ENCODE data around the gene PDSS1.
A peak's percentile ranks its signal among the peaks of the same experiment; 100 is the strongest.
"Not testable (repeated sequence)": the region's sequence is repeated elsewhere in the genome, so short reads cannot be mapped to it uniquely, and the experiment has no call there.

PDSS1 gene

GRCh38 chr10:26697163-26697921 is at the start of gene PDSS1:
Gene PDSS1, plus strand, starts transcription at chr10:26697701. Its CDS starts 11 bp downstream, at chr10:26697712.
- Histone ChIP-seq H4K20me1 (ENCODE audit: insufficient read depth) (peaks cover 3% of the 10 kb centered on the region; the same call in 1 of the 2 replicates), H2AFZ (ENCODE audit: low read depth) (peak within 1 kb of the TSS; percentile 84), H3K36me3 (ENCODE audit: insufficient read depth) (peaks cover 5% of the 10 kb centered on the region; the same call in 1 of the 2 replicates), H3K4me1 (ENCODE audit: low read depth, poor library complexity, severe bottlenecking) (peaks cover 14% of the 10 kb centered on the region), H3K79me2 (ENCODE audit: insufficient read depth, low read depth) (peaks cover 49% of the 10 kb centered on the region), H3K4me3 (IDR thresholded peaks at IDR 0.05; ENCODE audit: insufficient read depth, low read depth, low read length) (no peak within 1 kb of the TSS), H3K27ac (peak within 1 kb of the TSS; percentile 65), H3K4me2 (peak within 1 kb of the TSS; percentile 83), H3K27me3 (ENCODE audit: insufficient read depth, low read depth) (no peaks in the 10 kb centered on the region), H3K9ac (peak within 1 kb of the TSS; percentile 90)
- no peak for TF ChIP-seq CTCF (conservative IDR thresholded peaks at IDR 0.05; ENCODE audit: low read depth, low read length)

- not testable (repeated sequence) for H3K4me1 ChIP-seq (ENCODE audit: low read depth, poor library complexity, severe bottlenecking); H4K20me1 ChIP-seq (ENCODE audit: insufficient read depth); H2AFZ ChIP-seq (ENCODE audit: low read depth); H3K36me3 ChIP-seq (ENCODE audit: insufficient read depth); H3K4me3 ChIP-seq (IDR thresholded peaks at IDR 0.05; ENCODE audit: insufficient read depth, low read depth, low read length); H3K79me2 ChIP-seq (ENCODE audit: insufficient read depth, low read depth); H3K27me3 ChIP-seq (ENCODE audit: insufficient read depth, low read depth); H3K27ac ChIP-seq; H3K4me2 ChIP-seq; H3K9ac ChIP-seq
Observed at GRCh38 chr10:26648245-26648636, 49.3 kb upstream of the PDSS1 start.

GRCh38 chr10:26650406-26650805 is 47.1 kb upstream of the PDSS1 start:
- Histone ChIP-seq H3K36me3 (ENCODE audit: insufficient read depth) (no peaks in the 10 kb centered on the region), H3K9ac (no peak overlapping the region), H2AFZ (ENCODE audit: low read depth) (no peak overlapping the region), H3K4me2 (no peak overlapping the region), H3K79me2 (ENCODE audit: insufficient read depth, low read depth) (no peaks in the 10 kb centered on the region), H3K27me3 (ENCODE audit: insufficient read depth, low read depth) (no peaks in the 10 kb centered on the region), H3K27ac (no peak overlapping the region), H3K4me1 (ENCODE audit: low read depth, poor library complexity, severe bottlenecking) (no peaks in the 10 kb centered on the region), H3K4me3 (IDR thresholded peaks at IDR 0.05; ENCODE audit: insufficient read depth, low read depth, low read length) (no peak overlapping the region), H4K20me1 (ENCODE audit: insufficient read depth) (no peaks in the 10 kb centered on the region)
- no peak for TF ChIP-seq CTCF (conservative IDR thresholded peaks at IDR 0.05; ENCODE audit: low read depth, low read length)

GRCh38 chr10:26651476-26651875 is 46.0 kb upstream of the PDSS1 start:
- not testable (repeated sequence) for H3K27me3 ChIP-seq (ENCODE audit: insufficient read depth, low read depth); H3K4me2 ChIP-seq; H2AFZ ChIP-seq (ENCODE audit: low read depth); H3K4me3 ChIP-seq (IDR thresholded peaks at IDR 0.05; ENCODE audit: insufficient read depth, low read depth, low read length); H3K36me3 ChIP-seq (ENCODE audit: insufficient read depth); H3K27ac ChIP-seq; H4K20me1 ChIP-seq (ENCODE audit: insufficient read depth); H3K4me1 ChIP-seq (ENCODE audit: low read depth, poor library complexity, severe bottlenecking); H3K79me2 ChIP-seq (ENCODE audit: insufficient read depth, low read depth); H3K9ac ChIP-seq

GRCh38 chr10:26653004-26653403 is 44.5 kb upstream of the PDSS1 start:
- no peak overlapping the region for H3K27ac ChIP-seq
- no peaks in the 10 kb centered on the region for H3K4me1 ChIP-seq (ENCODE audit: low read depth, poor library complexity, severe bottlenecking)
- no peak overlapping the region for H3K9ac ChIP-seq
- H3K27me3 ChIP-seq (ENCODE audit: insufficient read depth, low read depth) = no peaks in the 10 kb centered on the region
- no peaks in the 10 kb centered on the region for H4K20me1 ChIP-seq (ENCODE audit: insufficient read depth)
- no peak overlapping the region for H3K4me3 ChIP-seq (IDR thresholded peaks at IDR 0.05; ENCODE audit: insufficient read depth, low read depth, low read length)
- no peak overlapping the region for H2AFZ ChIP-seq (ENCODE audit: low read depth)
- H3K36me3 ChIP-seq (ENCODE audit: insufficient read depth) = no peaks in the 10 kb centered on the region
- TF ChIP-seq CTCF (conservative IDR thresholded peaks at IDR 0.05; ENCODE audit: low read depth, low read length) = no peak
- no peaks in the 10 kb centered on the region for H3K79me2 ChIP-seq (ENCODE audit: insufficient read depth, low read depth)
- H3K4me2 ChIP-seq = no peak overlapping the region
